ENCODE measurements around the gene AKAP5. TPM values are rescaled to one million over a fixed set of nuclear protein-coding genes. Genes with fewer than 3 reads are reported as not detected.
A peak's percentile ranks its signal among the peaks of the same experiment; 100 is the strongest.

The AKAP5 gene
- total and polyA plus RNA-seq, 5 donors from 2014 or later = 0.08 to 1.3 (median 0.54) TPM; not detected in 1

GRCh38 chr14:64474041-64474440 is 8.7 kb downstream of the AKAP5 start:
- H3K27me3 Mint-ChIP-seq = no peaks in the 10 kb centered on the region
- H3K36me3 Mint-ChIP-seq = no peaks in the 10 kb centered on the region
- ATAC-seq (ENCODE audit: low read depth in 2 of 2) (no peak), DNase-seq (no peak)
- H3K4me3 ChIP-seq (ENCODE audit: low read depth, low read length) = peak overlapping the region; percentile 10
- peaks cover 0 to 1% (median 0%) of the 10 kb centered on the region in 7 donors for H3K9me3 Mint-ChIP-seq
- no peak overlapping the region for H3K4me3 Mint-ChIP-seq
- peaks cover 5% of the 10 kb centered on the region for H3K36me3 ChIP-seq (ENCODE audit: control insufficient read depth, insufficient read depth, low read length)
- H3K4me1 ChIP-seq (ENCODE audit: control insufficient read depth, insufficient read depth, low read length, poor library complexity, severe bottlenecking) = peaks cover 11% of the 10 kb centered on the region
- H3K4me1 Mint-ChIP-seq = peaks cover 24 to 52% (median 38%) of the 10 kb centered on the region in 4 donors
- H3K27ac ChIP-seq (ENCODE audit: insufficient read depth, low read length, poor library complexity, severe bottlenecking) = no peak overlapping the region
- H3K9me3 ChIP-seq (ENCODE audit: control insufficient read depth in 2 of 2, low read length in 2 of 2) = no peaks in the 10 kb centered on the region
- no peak overlapping the region for H3K27ac Mint-ChIP-seq
- H3K27me3 ChIP-seq (ENCODE audit: control insufficient read depth, insufficient read depth, low read length) = no peaks in the 10 kb centered on the region

- peaks cover 10% of the 10 kb centered on the region for H3K36me3 ChIP-seq (ENCODE audit: control insufficient read depth, insufficient read depth, low read length)
- H3K27ac ChIP-seq (ENCODE audit: insufficient read depth, low read length, poor library complexity, severe bottlenecking) = no peak overlapping the region
- H3K4me3 Mint-ChIP-seq = no peak overlapping the region
- H3K27me3 Mint-ChIP-seq = no peaks in the 10 kb centered on the region
- H3K4me1 Mint-ChIP-seq = peaks cover 24 to 54% (median 38%) of the 10 kb centered on the region in 4 donors
- no peaks in the 10 kb centered on the region for H3K9me3 ChIP-seq (ENCODE audit: control insufficient read depth in 2 of 2, low read length in 2 of 2)
- H3K9me3 Mint-ChIP-seq = no peaks in the 10 kb centered on the region
- H3K27ac Mint-ChIP-seq = peak overlapping the region in 1 of 3 donors; percentile 23
- no peak overlapping the region for H3K4me3 ChIP-seq (ENCODE audit: low read depth, low read length)
- peaks cover 11% of the 10 kb centered on the region for H3K4me1 ChIP-seq (ENCODE audit: control insufficient read depth, insufficient read depth, low read length, poor library complexity, severe bottlenecking)
- ATAC-seq (ENCODE audit: low read depth in 2 of 2) (no peak), DNase-seq (no peak)
- no peaks in the 10 kb centered on the region for H3K27me3 ChIP-seq (ENCODE audit: control insufficient read depth, insufficient read depth, low read length)
- H3K36me3 Mint-ChIP-seq = no peaks in the 10 kb centered on the region
Measured at GRCh38 chr14:64474698-64475097, 9.4 kb downstream of the AKAP5 start.

- no peak overlapping the region for H3K4me3 ChIP-seq (ENCODE audit: low read depth, low read length)
- H3K27me3 ChIP-seq (ENCODE audit: control insufficient read depth, insufficient read depth, low read length) = no peaks in the 10 kb centered on the region
- no peak overlapping the region for H3K4me3 Mint-ChIP-seq
- H3K27ac ChIP-seq (ENCODE audit: insufficient read depth, low read length, poor library complexity, severe bottlenecking) = no peak overlapping the region
- H3K4me1 Mint-ChIP-seq = peaks cover 24 to 54% (median 38%) of the 10 kb centered on the region in 4 donors
- peak overlapping the region in 1 of 3 donors; percentile 36 for H3K27ac Mint-ChIP-seq
- H3K36me3 ChIP-seq (ENCODE audit: control insufficient read depth, insufficient read depth, low read length) = peaks cover 14% of the 10 kb centered on the region
- DNase-seq (no peak), ATAC-seq (ENCODE audit: low read depth in 2 of 2) (no peak)
- H3K4me1 ChIP-seq (ENCODE audit: control insufficient read depth, insufficient read depth, low read length, poor library complexity, severe bottlenecking) = peaks cover 11% of the 10 kb centered on the region
- no peaks in the 10 kb centered on the region for H3K9me3 ChIP-seq (ENCODE audit: control insufficient read depth in 2 of 2, low read length in 2 of 2)
- no peaks in the 10 kb centered on the region for H3K36me3 Mint-ChIP-seq
- no peaks in the 10 kb centered on the region for H3K27me3 Mint-ChIP-seq
- no peaks in the 10 kb centered on the region for H3K9me3 Mint-ChIP-seq
Measured at GRCh38 chr14:64475585-64476273, 10.4 kb downstream of the AKAP5 start.

- no peaks in the 10 kb centered on the region for H3K9me3 Mint-ChIP-seq
- H3K27me3 Mint-ChIP-seq = no peaks in the 10 kb centered on the region
- no peak for ATAC-seq (ENCODE audit: low read depth in 2 of 2)
- DNase-seq = no peak
- H3K4me3 Mint-ChIP-seq = no peak overlapping the region
- Histone ChIP-seq H3K36me3 (ENCODE audit: control insufficient read depth, insufficient read depth, low read length) (peaks cover 14% of the 10 kb centered on the region), H3K27me3 (ENCODE audit: control insufficient read depth, insufficient read depth, low read length) (no peaks in the 10 kb centered on the region), H3K4me1 (ENCODE audit: control insufficient read depth, insufficient read depth, low read length, poor library complexity, severe bottlenecking) (peaks cover 11% of the 10 kb centered on the region), H3K4me3 (ENCODE audit: low read depth, low read length) (no peak overlapping the region), H3K9me3 (ENCODE audit: control insufficient read depth in 2 of 2, low read length in 2 of 2) (no peaks in the 10 kb centered on the region), H3K27ac (ENCODE audit: insufficient read depth, low read length, poor library complexity, severe bottlenecking) (no peak overlapping the region)
- H3K27ac Mint-ChIP-seq = no peak overlapping the region
- peaks cover under 1% of the 10 kb centered on the region for H3K36me3 Mint-ChIP-seq
- H3K4me1 Mint-ChIP-seq = peaks cover 24 to 52% (median 39%) of the 10 kb centered on the region in 4 donors
Measured at GRCh38 chr14:64476438-64476837, 11.1 kb downstream of the AKAP5 start.

GRCh38 chr14:64478634-64479250 is 13.4 kb downstream of the AKAP5 start:
- no peaks in the 10 kb centered on the region for H3K9me3 ChIP-seq (ENCODE audit: control insufficient read depth in 2 of 2, low read length in 2 of 2)
- ATAC-seq (ENCODE audit: low read depth in 2 of 2) (no peak), DNase-seq (peak in 2 of 3 donors; percentile 47 to 55)
- Mint-ChIP-seq H3K27me3 (no peaks in the 10 kb centered on the region), H3K9me3 (no peaks in the 10 kb centered on the region), H3K4me3 (no peak overlapping the region), H3K4me1 (peaks cover 23 to 43% (median 35%) of the 10 kb centered on the region in 4 donors), H3K27ac (no peak overlapping the region), H3K36me3 (peaks cover 4% of the 10 kb centered on the region)
- peaks cover 18% of the 10 kb centered on the region for H3K36me3 ChIP-seq (ENCODE audit: control insufficient read depth, insufficient read depth, low read length)
- peaks cover 11% of the 10 kb centered on the region for H3K4me1 ChIP-seq (ENCODE audit: control insufficient read depth, insufficient read depth, low read length, poor library complexity, severe bottlenecking)
- no peak overlapping the region for H3K27ac ChIP-seq (ENCODE audit: insufficient read depth, low read length, poor library complexity, severe bottlenecking)
- no peaks in the 10 kb centered on the region for H3K27me3 ChIP-seq (ENCODE audit: control insufficient read depth, insufficient read depth, low read length)
- no peak overlapping the region for H3K4me3 ChIP-seq (ENCODE audit: low read depth, low read length)

- Histone ChIP-seq H3K9me3 (ENCODE audit: control insufficient read depth in 2 of 2, low read length in 2 of 2) (no peaks in the 10 kb centered on the region), H3K27me3 (ENCODE audit: control insufficient read depth, insufficient read depth, low read length) (no peaks in the 10 kb centered on the region), H3K27ac (ENCODE audit: insufficient read depth, low read length, poor library complexity, severe bottlenecking) (no peak overlapping the region), H3K4me3 (ENCODE audit: low read depth, low read length) (no peak overlapping the region), H3K36me3 (ENCODE audit: control insufficient read depth, insufficient read depth, low read length) (peaks cover 63% of the 10 kb centered on the region), H3K4me1 (ENCODE audit: control insufficient read depth, insufficient read depth, low read length, poor library complexity, severe bottlenecking) (peaks cover 8% of the 10 kb centered on the region)
- no peaks in the 10 kb centered on the region for H3K9me3 Mint-ChIP-seq
- DNase-seq (no peak), ATAC-seq (ENCODE audit: low read depth in 2 of 2) (no peak)
- peaks cover 41% of the 10 kb centered on the region for H3K36me3 Mint-ChIP-seq
- H3K4me1 Mint-ChIP-seq = peaks cover 29 to 62% (median 46%) of the 10 kb centered on the region in 4 donors
- H3K4me3 Mint-ChIP-seq = peak overlapping the region in 1 of 4 donors; percentile 16
- H3K27ac Mint-ChIP-seq = peak overlapping the region in 1 of 3 donors; percentile 47
- H3K27me3 Mint-ChIP-seq = no peaks in the 10 kb centered on the region
Measured at GRCh38 chr14:64488590-64489099, 23.3 kb downstream of the AKAP5 start.

GRCh38 chr14:64491637-64492036 is 26.3 kb downstream of the AKAP5 start:
- Mint-ChIP-seq H3K27me3 (no peaks in the 10 kb centered on the region), H3K27ac (peak overlapping the region in 1 of 3 donors; percentile 27), H3K4me3 (peak overlapping the region in 2 of 4 donors; percentile 20 to 71), H3K36me3 (peaks cover 42% of the 10 kb centered on the region), H3K9me3 (no peaks in the 10 kb centered on the region), H3K4me1 (peaks cover 36 to 77% (median 53%) of the 10 kb centered on the region in 4 donors)
- DNase-seq (no peak), ATAC-seq (ENCODE audit: low read depth in 2 of 2) (no peak)
- Histone ChIP-seq H3K27ac (ENCODE audit: insufficient read depth, low read length, poor library complexity, severe bottlenecking) (no peak overlapping the region), H3K4me3 (ENCODE audit: low read depth, low read length) (no peak overlapping the region), H3K27me3 (ENCODE audit: control insufficient read depth, insufficient read depth, low read length) (no peaks in the 10 kb centered on the region), H3K36me3 (ENCODE audit: control insufficient read depth, insufficient read depth, low read length) (peaks cover 51% of the 10 kb centered on the region), H3K4me1 (ENCODE audit: control insufficient read depth, insufficient read depth, low read length, poor library complexity, severe bottlenecking) (peaks cover 21% of the 10 kb centered on the region), H3K9me3 (ENCODE audit: control insufficient read depth in 2 of 2, low read length in 2 of 2) (no peaks in the 10 kb centered on the region)

Data from CD4-positive, CD25-positive, alpha-beta regulatory T cell (primary cell).